IMR-90 (cell line): ENCODE results near the gene GPR152. TPM values are rescaled to one million over a fixed set of nuclear protein-coding genes. Genes with fewer than 3 reads are reported as not detected.
A peak's percentile ranks its signal among the peaks of the same experiment; 100 is the strongest.

ENCODE experiments used
- ATAC-seq: fragments of 200-7000 bp; cut with Tn5 transposase; 2 replicates; pipeline ENCODE4 v1.9.1; 2020; ENCODE audit warnings: low read depth, mild to moderate bottlenecking, moderate library complexity
- BruUV-seq: library from RNA; stranded (reverse); fragments of 400-500 nt; replicated peaks from 2 replicates; lab custom pipeline; 2021; lab: Mats Ljungman, UMichigan
- CTCF ChIA-PET: fragments of 300-600 bp; formaldehyde crosslinking; extraction: SDS; loops from one replicate; lab custom pipeline; 2021; ENCODE audit warnings: antibody characterized with exemption; lab: Yijun Ruan, JAX
- POLR2A ChIA-PET: fragments of 300-600 bp; sonication (Branson Sonifier 250); formaldehyde crosslinking; loops from one replicate; lab custom pipeline; 2022; ENCODE audit warnings: antibody characterized with exemption; ENCODE audit not compliant: unreplicated experiment; lab: Charles Lee
- DNase-seq: peaks from one replicate; pipeline ENCODE4 v3.0.0; 2013
- H2AFZ ChIP-seq: replicated peaks from 2 replicates; pipeline ENCODE3; 2013; ENCODE audit warnings: low read length, mild to moderate bottlenecking; ENCODE audit not compliant: poor library complexity
- H2AK5ac ChIP-seq: 2 replicates; pipeline ENCODE4 v1.6.1; 2013; ENCODE audit warnings: low read depth, low read length, inconsistent platforms
- H2AK9ac ChIP-seq: replicated peaks from 2 replicates; pipeline ENCODE3; 2013; ENCODE audit warnings: mild to moderate bottlenecking, low read depth, low read length, moderate library complexity; ENCODE audit not compliant: poor library complexity
- H2BK120ac ChIP-seq: 2 replicates; pipeline ENCODE4 v1.6.1; 2013; ENCODE audit warnings: low read depth, low read length, inconsistent platforms
- H2BK15ac ChIP-seq: 3 replicates; pipeline ENCODE4 v1.6.1; 2013; ENCODE audit warnings: low read depth, low read length, inconsistent platforms
- H2BK20ac ChIP-seq: 2 replicates; pipeline ENCODE4 v1.6.1; 2013; ENCODE audit warnings: low read depth, mild to moderate bottlenecking, inconsistent platforms, low read length, moderate library complexity
- H2BK5ac ChIP-seq: 2 replicates; pipeline ENCODE4 v1.6.1; 2013; ENCODE audit warnings: mild to moderate bottlenecking, low read depth, low read length, inconsistent platforms; ENCODE audit not compliant: poor library complexity, severe bottlenecking
- H3K14ac ChIP-seq: replicated peaks from 2 replicates; pipeline ENCODE4 v1.6.1; 2013; ENCODE audit warnings: low read depth, low read length, inconsistent platforms
- H3K18ac ChIP-seq: 2 replicates; pipeline ENCODE4 v1.6.1; 2013; ENCODE audit warnings: low read depth, low read length, control low read depth
- H3K23ac ChIP-seq: 2 replicates; pipeline ENCODE4 v1.6.1; 2013; ENCODE audit warnings: low read depth, low read length, inconsistent platforms
- H3K27ac ChIP-seq: 2 replicates; pipeline ENCODE4 v1.5.1; 2013; ENCODE audit warnings: mild to moderate bottlenecking, control low read depth, low read length; ENCODE audit not compliant: insufficient read depth
- H3K27me3 ChIP-seq: 2 replicates; pipeline ENCODE4 v1.6.1; 2013; ENCODE audit warnings: low read length; ENCODE audit not compliant: control insufficient read depth, insufficient read depth
- H3K36me3 ChIP-seq: 2 replicates; pipeline ENCODE4 v1.6.1; 2013; ENCODE audit warnings: low read length, mixed read lengths; ENCODE audit not compliant: control insufficient read depth, insufficient read depth
- H3K4ac ChIP-seq: 2 replicates; pipeline ENCODE4 v1.6.1; 2013; ENCODE audit warnings: low read depth, low read length, inconsistent platforms
- H3K4me1 ChIP-seq: 2 replicates; pipeline ENCODE4 v1.6.1; 2013; ENCODE audit warnings: low read length, mixed read lengths; ENCODE audit not compliant: control insufficient read depth, insufficient read depth
- H3K4me2 ChIP-seq: 2 replicates; pipeline ENCODE4 v1.6.1; 2013; ENCODE audit warnings: low read depth, mild to moderate bottlenecking, control low read depth, low read length, moderate library complexity
- H3K4me3 ChIP-seq: 2 replicates; pipeline ENCODE4 v1.5.1; 2013; ENCODE audit warnings: low read depth, mild to moderate bottlenecking, control low read depth, low read length, moderate library complexity; ENCODE audit not compliant: insufficient read depth
- H3K56ac ChIP-seq: 2 replicates; pipeline ENCODE4 v1.6.1; 2013; ENCODE audit warnings: low read length, inconsistent platforms; ENCODE audit not compliant: insufficient read depth; ENCODE audit errors: extremely low read depth
- H3K79me1 ChIP-seq, 2 experiments: 2 replicates each; pipeline ENCODE4 v1.6.1; 2013; ENCODE audit warnings: low read length in 2 of 2, inconsistent platforms in 1 of 2, low read depth in 1 of 2
- H3K9ac ChIP-seq: 2 replicates; pipeline ENCODE4 v1.6.1; 2013; ENCODE audit warnings: low read depth, low read length, control low read depth
- H3K9me1 ChIP-seq: 2 replicates; pipeline ENCODE4 v1.6.1; 2013; ENCODE audit warnings: low read length, inconsistent platforms; ENCODE audit not compliant: insufficient read depth
- H3K9me3 ChIP-seq: 2 replicates; pipeline ENCODE4 v1.6.1; 2013; ENCODE audit warnings: low read length; ENCODE audit not compliant: control insufficient read depth, insufficient read depth
- H4K20me1 ChIP-seq: 2 replicates; pipeline ENCODE4 v1.6.1; 2013; ENCODE audit warnings: low read length, inconsistent platforms; ENCODE audit not compliant: insufficient read depth
- H4K5ac ChIP-seq: 2 replicates; pipeline ENCODE4 v1.6.1; 2013; ENCODE audit warnings: mild to moderate bottlenecking, low read depth, low read length, control low read depth
- H4K8ac ChIP-seq, 2 experiments: 2 replicates each; pipeline ENCODE4 v1.6.1; 2013; ENCODE audit warnings: low read depth in 2 of 2, low read length in 2 of 2, control low read depth in 1 of 2, inconsistent platforms in 1 of 2
- H4K91ac ChIP-seq: 2 replicates; pipeline ENCODE4 v1.6.1; 2013; ENCODE audit warnings: low read depth, low read length, inconsistent platforms; ENCODE audit not compliant: insufficient read depth
- CHD1 ChIP-seq: IDR thresholded peaks from 2 replicates; pipeline ENCODE4 v1.6.1; 2012; ENCODE audit warnings: low read depth, low read length, improper control_type of control experiment
- CTCF ChIP-seq: conservative IDR thresholded peaks from 2 replicates; pipeline ENCODE4 v1.5.1; 2012; ENCODE audit warnings: mild to moderate bottlenecking, low read depth, low read length, improper control_type of control experiment
- MAFK ChIP-seq: IDR thresholded peaks from 2 replicates; pipeline ENCODE4 v1.6.1; 2012; ENCODE audit warnings: low read depth, low read length, improper control_type of control experiment
- WGBS, 2 experiments: methylation state at CpG; one replicate each; pipeline versions ENCODE4 v1.1.5 to v1.1.7; 2013; ENCODE audit warnings: missing lambda C conversion rate in 2 of 2; ENCODE audit not compliant: insufficient read length in 1 of 2; ENCODE audit errors: extremely low coverage in 2 of 2; 5-methylcytosine and 5-hydroxymethylcytosine counted together
- dilution Hi-C: fragments of 300-500 bp; cut with HindIII; formaldehyde crosslinking; loops from one replicate; pipeline ENCODE4 v1.14.3; 2018; ENCODE audit warnings: low sequenced_read_pairs; ENCODE audit not compliant: unreplicated experiment
- in situ Hi-C: fragments of 300-500 bp; cut with MboI; formaldehyde crosslinking; loops from 3 replicates; pipeline ENCODE4 v1.14.3; 2019; ENCODE audit warnings: low sequenced_read_pairs, inconsistent platforms, mixed read lengths
- intact Hi-C: fragments of 100-400 bp; cut with micrococcal nuclease; formaldehyde crosslinking; loops from 2 replicates; pipeline ENCODE4 v1.10.0; 2022
- polyA plus RNA-seq, 3 experiments: library from polyadenylated mRNA; depleted of rRNA; stranded (reverse); fragments of >200 nt; gene quantifications; 2 replicates each; pipeline ENCODE4 v1.2.3, GENCODE V29; 2012; ENCODE audit warnings: low replicate concordance in 1 of 3
- total RNA-seq: library from RNA; depleted of rRNA; stranded (reverse); fragments of >200 nt; gene quantifications from 2 replicates; pipeline ENCODE4 v1.2.3, GENCODE V29; 2012

GPR152 gene
- total and polyA plus RNA-seq, 2 of the 4 experiments (the other 2 are of a cell fraction): not detected

GRCh38 chr11:67483831-67484665 lies 31.5 kb upstream of the GPR152 start:
- dilution Hi-C loops: no loop called here
- 100% methylated on average over 5 of the region's 16 CpGs; no CpG with 5 or more reads in 1 of the 2 experiments for WGBS, 2 experiments

More at GRCh38 chr11:67483831-67484665, 31.5 kb upstream of the GPR152 start:
- Histone ChIP-seq H3K9ac (no peak overlapping the region), H2AFZ (peak overlapping the region; percentile 69), H3K4ac (no peak overlapping the region), H3K79me1 (peaks cover 14 to 38% of the 10 kb centered on the region in 2 experiments), H2BK15ac (no peak overlapping the region), H2AK9ac (peak overlapping the region; percentile 85), H3K4me2 (peak overlapping the region; percentile 55; the same call in 1 of the 2 replicates), H4K91ac (no peak overlapping the region), H3K14ac (no peak overlapping the region), H3K36me3 (peaks cover 8% of the 10 kb centered on the region), H3K27me3 (no peaks in the 10 kb centered on the region), H4K5ac (no peak overlapping the region), H3K4me3 (no peak overlapping the region), H2AK5ac (peak overlapping the region; percentile 27; the same call in 1 of the 2 replicates), H3K56ac (no peak overlapping the region; the same call in 1 of the 2 replicates), H3K4me1 (peaks cover 3% of the 10 kb centered on the region; the same call in 1 of the 2 replicates), H3K23ac (no peak overlapping the region), H3K27ac (no peak overlapping the region), H3K18ac (no peak overlapping the region), H4K20me1 (no peaks in the 10 kb centered on the region; the same call in 1 of the 2 replicates), H2BK120ac (no peak overlapping the region), H2BK20ac (no peak overlapping the region), H3K9me1 (peaks cover 15% of the 10 kb centered on the region), H4K8ac (no peak overlapping the region; a peak in 1 of 4 replicates), H2BK5ac (no peak overlapping the region), H3K9me3 (no peaks in the 10 kb centered on the region)
- TF ChIP-seq CTCF (no peak), MAFK (no peak), CHD1 (no peak)
- no peak for DNase-seq
- no peak for ATAC-seq
- intact Hi-C loops (loop anchor here (5.0 kb wide), 1 partner anchor 62 kb away; no protein-coding TSS in a partner anchor), in situ Hi-C loops (no loop called here)
- ChIA-PET POLR2A (interaction anchor here (0.6 kb wide), 1 partner anchor 461 kb away, joined by 3 read pairs; the partner anchor contains the start of gene SYT12), CTCF (interaction anchor here (0.7 kb wide), 1 partner anchor 985 kb away, joined by 3 read pairs; no protein-coding TSS in a partner anchor)
- BruUV-seq: no TSS peak
